NCI-H345 treated with DMSO at 0.1 percent for 48 hours (cell line): Measurements from ENCODE around the gene RASGEF1C.

Source experiments
- DNase-seq: peaks from one replicate; lab custom pipeline; 2025; ENCODE audit not compliant: unreplicated experiment; lab: John Stamatoyannopoulos, UW

RASGEF1C gene

GRCh38 chr5:180209137-180209581 lies at the start of gene RASGEF1C:
RASGEF1C (minus strand) TSS chr5:180209211; CDS start chr5:180138052, 71,159 bp downstream.
- DNase-seq: peak; percentile 23

DNA sequence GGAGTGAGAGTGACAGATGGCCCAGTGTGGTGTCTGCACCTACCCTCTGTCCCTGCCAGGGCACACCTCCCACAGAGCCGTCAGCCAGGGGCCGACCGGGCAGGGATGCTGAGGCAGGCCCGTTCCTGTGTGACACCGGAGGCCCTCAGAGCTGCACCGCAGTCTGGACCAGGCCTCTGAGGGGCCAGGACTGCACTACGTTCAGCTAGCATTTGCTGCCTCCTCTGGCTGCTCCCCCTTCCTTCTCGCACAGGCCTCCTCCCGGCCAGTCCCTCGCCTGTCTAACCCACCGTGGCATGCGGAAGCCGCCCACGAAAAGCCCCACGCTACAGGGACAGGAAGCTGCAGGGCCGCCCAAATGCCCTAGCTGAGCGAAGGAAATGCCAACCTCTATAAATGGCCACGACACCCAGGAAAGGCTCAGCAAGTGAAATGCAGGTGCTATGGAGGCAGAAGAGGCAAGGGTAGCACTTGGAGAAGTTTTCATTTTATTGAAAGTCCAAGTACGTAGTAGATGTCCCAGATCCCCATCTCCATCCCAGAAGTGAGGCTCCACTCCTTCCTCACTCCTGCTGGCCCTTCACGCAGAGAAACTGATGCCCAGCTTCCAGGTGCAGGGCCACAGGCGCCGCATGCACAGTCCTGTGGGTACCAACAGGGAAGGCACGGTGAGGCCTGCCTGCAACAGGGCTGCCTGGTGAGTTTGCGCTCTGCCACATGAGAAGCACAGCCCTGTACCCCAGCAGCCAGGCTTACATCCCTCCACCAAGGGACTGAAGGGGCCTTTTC lies 44.2 kb upstream of the RASGEF1C start:
- DNase-seq: no peak

GRCh38 chr5:180251887-180252286 lies 42.9 kb upstream of the RASGEF1C start:
- no peak for DNase-seq

- no peak for DNase-seq
Observed at GRCh38 chr5:180251141-180251540, 42.1 kb upstream of the RASGEF1C start.

DNA sequence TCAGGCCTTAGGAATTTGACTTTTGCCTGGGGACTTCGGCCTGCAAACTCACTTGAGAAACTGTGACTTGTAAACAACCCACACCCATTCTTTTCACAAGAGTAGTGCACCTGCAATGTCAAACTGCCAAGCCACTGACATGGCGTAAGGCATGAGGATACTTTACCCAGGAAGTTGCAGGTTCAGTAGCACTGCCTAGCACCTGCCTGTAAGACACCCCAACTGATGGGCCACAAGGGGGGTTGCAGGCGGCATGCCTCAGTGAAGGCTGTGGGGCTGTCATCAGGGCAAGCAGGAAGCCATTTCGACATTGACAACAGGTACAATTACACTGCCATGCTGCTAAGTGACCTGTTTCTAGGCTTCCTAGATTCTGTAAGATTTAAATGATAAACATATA lies 41.3 kb upstream of the RASGEF1C start:
- DNase-seq: no peak

DNA sequence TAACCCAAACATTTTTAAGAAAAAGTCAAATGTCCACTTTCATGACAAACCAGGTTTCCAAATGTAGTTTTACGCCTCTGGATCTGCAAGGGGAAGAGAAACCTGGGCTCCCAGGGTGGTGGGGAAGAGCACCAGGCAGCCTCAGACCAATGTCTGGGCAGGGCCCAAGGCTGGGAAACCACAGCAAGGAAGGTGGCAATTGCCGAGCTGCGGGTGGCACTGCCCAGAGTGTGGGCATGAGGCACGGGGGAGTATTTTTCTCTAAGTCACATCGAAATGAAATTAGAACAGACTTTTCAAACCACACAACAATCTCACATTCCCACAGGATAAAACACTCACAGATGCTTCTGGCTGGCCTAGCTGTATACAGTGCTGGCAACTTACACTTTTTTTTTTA lies 32.6 kb upstream of the RASGEF1C start:
- DNase-seq: no peak

DNA sequence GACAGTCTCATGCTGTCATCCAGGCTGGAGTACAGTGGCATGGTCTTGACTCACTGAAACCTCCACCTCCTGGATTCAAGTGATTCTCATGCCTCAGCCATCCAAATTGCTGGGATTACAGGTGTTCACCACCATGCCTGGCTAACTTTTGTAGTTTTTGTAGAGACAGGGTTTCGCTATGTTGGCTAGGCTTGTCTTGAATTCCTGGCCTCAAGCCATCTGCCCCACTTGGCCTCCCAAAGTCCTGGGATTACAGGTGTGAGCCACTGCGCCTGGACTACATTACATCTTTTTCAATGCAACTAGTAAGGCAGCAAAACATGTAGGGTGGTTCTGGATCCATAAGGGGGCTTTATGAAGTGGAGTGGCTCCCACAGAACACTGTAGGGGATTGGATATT lies 29.6 kb upstream of the RASGEF1C start:
- no peak for DNase-seq

DNA sequence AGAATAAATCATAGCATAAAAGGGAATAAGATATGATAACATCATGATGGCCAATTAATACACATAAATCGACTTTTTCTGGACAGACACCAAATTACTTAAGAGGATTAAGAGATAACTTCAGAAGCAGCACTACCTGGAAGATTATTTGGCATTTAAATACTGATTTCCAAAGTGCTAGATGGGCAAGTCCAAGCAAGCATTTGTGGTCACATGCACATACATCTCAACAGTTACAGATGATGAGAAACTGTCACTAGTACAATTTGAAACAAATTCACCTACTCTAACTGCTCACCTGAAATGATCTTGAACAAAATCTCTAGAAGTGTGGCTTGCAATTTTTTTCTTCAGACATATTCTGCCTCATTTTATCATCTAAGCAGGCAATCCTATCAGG lies 26.8 kb upstream of the RASGEF1C start:
- no peak for DNase-seq

GRCh38 chr5:180235077-180235476 lies 26.1 kb upstream of the RASGEF1C start:
- no peak for DNase-seq

- no peak for DNase-seq
Observed at GRCh38 chr5:180234271-180234670, 25.3 kb upstream of the RASGEF1C start.

DNA sequence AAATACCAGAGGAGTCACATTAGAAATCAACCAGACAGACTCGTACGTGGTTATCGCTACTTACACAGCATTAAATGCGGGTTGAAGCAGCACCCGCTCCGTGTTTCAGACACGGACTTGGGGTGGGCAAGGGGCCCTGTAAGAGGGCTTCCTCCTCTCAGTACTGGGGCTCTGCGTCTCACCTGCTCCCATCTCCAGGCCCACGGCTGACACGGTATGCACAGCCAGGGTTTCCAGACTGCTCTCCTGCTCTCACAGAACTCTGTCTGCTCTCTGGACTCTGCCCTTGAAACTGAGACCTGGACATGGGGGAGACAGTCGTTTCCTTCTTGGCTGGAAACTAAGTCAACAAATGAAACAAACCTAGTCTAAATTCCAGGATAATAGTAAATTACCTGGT lies 24.7 kb upstream of the RASGEF1C start:
- DNase-seq: no peak

GRCh38 chr5:180230017-180230416 lies 21.0 kb upstream of the RASGEF1C start:
- DNase-seq: no peak

DNA sequence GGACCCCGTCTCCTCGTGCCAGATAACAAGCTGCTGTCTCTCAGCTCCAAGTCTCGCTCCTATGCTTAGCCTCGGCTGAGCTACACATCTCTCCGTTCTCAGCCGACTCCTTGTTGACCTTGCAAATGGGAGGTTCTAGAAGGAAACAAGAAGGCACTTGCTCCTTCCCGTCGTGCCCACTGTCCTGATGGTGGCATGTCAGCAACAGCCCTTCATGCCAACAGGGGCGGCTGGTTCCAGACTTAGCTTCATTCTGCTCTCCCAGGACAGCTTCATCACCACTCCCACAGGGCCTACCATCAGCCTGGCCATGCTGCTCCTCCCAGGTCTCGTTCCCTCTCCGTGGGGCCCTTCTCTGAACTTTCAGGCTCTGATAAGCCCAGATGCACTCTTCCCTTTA lies 13.0 kb upstream of the RASGEF1C start:
- DNase-seq: no peak

DNA sequence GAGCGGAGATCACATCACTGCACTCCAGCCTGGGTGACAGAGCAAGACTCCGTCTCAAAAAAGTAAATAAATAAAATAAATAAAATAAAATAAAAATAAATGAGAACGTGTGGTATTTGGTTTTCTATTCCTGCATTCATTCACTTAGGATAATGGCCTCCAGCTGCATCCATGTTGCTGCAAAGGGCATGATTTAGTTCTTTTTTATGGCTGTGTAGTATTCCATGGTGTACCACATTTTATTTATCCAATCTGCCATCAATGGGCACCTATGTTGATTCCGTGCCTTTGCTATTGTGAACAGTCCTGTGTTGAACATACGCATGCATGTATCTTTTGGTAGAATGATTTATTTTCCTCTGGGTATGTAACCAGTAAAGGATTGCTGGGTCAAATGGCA lies 8.8 kb upstream of the RASGEF1C start:
- DNase-seq: no peak

GRCh38 chr5:180216646-180217171 lies 7.7 kb upstream of the RASGEF1C start:
- DNase-seq: no peak

GRCh38 chr5:180215783-180216630 lies 7.0 kb upstream of the RASGEF1C start:
- DNase-seq: no peak

DNA sequence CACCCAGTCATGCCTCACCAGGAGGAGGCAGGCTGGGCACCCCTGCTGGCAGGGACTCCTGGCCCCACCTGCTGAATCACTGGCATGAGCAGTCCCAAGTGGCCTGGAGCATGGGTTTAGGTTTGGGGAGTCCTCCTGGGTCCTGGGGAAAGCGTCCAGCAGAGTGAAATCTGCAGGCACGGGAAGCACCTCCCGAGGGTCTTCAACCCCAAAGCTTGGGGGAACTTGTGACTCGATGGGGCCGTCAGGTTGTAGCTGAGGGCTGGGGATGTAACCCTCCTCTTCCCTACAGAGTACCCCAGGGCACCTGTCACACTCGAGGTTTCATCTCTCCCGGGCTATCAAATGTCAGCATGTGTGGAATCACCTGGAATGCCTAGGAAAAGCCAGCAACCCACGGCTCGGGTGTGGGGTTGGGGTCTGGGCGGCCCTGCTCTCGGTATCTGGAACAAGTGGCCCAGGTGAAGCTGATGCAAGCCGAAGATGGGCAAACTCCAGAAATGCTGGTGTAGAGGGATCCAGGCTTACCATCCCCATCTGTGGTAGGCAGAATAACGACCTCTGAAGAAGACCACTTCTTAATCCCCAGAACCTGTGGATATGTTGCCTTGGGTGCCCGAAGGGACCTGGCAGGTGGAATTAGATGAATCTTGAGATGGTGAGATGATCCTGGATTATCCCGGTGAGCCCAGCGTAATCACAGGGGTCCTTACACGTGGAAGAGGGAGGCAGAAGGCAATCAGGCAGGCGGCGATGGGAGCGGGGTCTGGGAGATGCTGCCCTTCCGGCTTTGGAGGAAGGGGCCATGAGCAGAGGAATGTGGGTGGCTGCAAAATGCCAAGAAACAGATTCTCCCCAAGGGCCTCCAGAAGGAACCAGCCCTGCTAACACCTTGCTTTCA lies 6.1 kb upstream of the RASGEF1C start:
- no peak for DNase-seq

- no peak for DNase-seq
Observed at GRCh38 chr5:180213657-180214207, 4.7 kb upstream of the RASGEF1C start.

DNA sequence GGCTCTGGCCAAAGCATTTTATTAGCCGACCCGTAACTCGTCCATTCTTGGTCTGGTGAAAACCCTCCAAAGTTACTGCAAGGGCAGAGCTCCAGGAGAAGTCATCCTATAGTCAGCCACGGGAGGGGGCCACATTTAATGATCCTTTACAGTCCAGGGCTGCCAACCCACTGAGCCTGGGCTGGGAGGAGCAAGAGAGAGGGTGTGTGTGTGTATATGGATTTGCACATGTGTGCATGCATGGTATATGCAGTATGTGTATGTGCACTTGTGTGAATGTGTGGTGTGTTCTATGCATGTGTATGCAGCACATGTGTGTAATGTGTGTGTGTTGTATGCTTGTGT lies 4.2 kb upstream of the RASGEF1C start:
- DNase-seq: no peak

GRCh38 chr5:180212363-180213255 lies 3.6 kb upstream of the RASGEF1C start:
- DNase-seq: no peak
